Activated CD4-positive, alpha-beta T cell treated with anti-CD3 and anti-CD28 coated beads, Interleukin-2, amount 50 U/mL, for 16 hours (primary cell): ENCODE data around the gene SLC4A3.

Source experiments
- DNase-seq: peaks from one replicate; pipeline ENCODE4 v3.0.0-alpha.2; 2020

SLC4A3 gene, protein sequence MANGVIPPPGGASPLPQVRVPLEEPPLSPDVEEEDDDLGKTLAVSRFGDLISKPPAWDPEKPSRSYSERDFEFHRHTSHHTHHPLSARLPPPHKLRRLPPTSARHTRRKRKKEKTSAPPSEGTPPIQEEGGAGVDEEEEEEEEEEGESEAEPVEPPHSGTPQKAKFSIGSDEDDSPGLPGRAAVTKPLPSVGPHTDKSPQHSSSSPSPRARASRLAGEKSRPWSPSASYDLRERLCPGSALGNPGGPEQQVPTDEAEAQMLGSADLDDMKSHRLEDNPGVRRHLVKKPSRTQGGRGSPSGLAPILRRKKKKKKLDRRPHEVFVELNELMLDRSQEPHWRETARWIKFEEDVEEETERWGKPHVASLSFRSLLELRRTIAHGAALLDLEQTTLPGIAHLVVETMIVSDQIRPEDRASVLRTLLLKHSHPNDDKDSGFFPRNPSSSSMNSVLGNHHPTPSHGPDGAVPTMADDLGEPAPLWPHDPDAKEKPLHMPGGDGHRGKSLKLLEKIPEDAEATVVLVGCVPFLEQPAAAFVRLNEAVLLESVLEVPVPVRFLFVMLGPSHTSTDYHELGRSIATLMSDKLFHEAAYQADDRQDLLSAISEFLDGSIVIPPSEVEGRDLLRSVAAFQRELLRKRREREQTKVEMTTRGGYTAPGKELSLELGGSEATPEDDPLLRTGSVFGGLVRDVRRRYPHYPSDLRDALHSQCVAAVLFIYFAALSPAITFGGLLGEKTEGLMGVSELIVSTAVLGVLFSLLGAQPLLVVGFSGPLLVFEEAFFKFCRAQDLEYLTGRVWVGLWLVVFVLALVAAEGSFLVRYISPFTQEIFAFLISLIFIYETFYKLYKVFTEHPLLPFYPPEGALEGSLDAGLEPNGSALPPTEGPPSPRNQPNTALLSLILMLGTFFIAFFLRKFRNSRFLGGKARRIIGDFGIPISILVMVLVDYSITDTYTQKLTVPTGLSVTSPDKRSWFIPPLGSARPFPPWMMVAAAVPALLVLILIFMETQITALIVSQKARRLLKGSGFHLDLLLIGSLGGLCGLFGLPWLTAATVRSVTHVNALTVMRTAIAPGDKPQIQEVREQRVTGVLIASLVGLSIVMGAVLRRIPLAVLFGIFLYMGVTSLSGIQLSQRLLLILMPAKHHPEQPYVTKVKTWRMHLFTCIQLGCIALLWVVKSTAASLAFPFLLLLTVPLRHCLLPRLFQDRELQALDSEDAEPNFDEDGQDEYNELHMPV

DNA sequence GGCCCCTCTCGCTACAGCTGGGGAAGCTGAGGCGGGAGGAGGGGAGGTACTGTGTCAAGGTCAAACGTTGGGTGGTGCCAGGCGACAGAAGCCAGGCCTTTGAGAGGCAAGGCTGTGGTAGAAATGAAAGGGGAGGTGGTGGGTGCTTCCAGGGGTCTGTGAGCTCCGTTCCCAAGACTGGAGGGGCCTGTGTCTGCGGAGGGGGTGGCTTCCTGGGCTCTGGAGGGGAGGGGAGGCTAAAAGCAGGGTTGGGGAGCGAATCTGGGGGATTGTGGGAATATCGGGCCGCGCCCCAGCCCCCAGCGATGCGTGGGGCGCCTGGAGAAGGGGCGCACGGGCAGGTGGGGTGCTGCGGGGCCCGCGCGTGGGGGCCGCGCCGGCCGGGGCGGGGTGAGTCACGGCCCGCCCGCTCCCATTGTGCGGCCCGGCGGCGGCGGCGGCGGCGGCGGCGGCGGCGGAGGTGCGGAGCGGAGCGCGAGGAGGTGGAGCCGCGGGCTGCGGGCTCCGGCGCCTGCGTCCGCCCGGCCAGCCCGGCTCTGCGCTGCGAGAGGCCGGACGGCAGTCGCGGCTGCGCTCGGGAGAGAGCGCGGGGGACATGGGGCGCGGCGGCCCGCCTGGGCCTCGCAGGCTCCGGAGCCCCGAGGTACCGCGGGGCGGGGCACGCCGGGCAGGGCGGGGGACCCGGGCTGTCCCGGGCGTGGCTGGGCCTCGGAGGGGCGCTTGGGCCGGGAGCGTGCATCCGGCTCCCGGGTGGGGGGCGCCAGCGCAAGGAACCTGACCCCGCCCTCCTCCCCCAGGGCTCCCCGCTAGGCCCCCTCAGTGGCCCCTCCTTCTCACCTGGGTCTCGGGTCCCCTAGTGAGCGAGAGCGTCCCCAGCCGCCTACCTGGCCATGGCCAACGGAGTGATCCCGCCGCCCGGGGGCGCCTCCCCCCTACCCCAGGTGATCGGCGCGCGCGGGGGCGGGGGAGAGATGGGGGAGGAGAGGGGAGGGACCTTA lies at the start of gene SLC4A3:
Gene SLC4A3, plus strand, starts transcription at position 528 of the 998 bp plus-strand sequence. Its CDS starts 363 bp downstream, at position 891.
- no peak for DNase-seq

DNA sequence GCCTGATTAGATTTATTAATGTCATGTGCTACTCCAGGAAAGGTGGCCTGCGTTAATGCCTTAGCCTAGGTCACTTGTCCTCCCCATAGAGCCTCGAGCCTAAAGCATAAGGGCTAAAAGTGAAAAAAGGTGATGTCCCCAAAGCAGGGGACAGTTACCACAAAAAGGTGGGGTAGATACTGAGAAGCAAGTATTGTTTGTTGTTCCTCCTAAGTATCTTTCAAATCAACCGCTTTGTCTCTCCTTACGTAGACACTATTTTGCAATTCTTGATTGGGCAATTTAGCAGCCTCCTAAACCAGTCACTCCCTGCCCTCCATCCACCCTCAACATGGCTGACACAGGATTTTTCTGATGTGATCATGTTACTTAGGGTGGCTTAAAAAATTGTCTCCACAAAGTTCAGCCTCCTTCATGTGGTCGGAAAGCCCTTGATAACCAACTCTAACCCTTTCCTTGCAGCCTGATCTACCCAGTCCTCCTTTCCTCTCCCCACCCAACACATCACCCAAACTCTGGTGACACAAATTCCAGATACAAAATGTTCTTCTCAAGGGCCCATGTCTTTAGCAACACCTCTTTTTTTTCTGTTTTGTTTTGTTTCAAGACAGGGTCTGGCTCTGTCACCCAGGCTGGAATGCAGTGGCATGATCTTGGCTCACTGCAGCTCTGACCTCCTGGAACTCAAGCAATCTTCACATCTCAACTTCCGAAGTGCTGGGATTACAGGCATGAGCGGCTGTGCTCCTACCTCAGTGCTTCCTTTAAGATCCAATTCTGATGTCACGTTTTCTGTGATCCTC lies 48.4 kb upstream of the SLC4A3 start:
- DNase-seq: no peak

DNA sequence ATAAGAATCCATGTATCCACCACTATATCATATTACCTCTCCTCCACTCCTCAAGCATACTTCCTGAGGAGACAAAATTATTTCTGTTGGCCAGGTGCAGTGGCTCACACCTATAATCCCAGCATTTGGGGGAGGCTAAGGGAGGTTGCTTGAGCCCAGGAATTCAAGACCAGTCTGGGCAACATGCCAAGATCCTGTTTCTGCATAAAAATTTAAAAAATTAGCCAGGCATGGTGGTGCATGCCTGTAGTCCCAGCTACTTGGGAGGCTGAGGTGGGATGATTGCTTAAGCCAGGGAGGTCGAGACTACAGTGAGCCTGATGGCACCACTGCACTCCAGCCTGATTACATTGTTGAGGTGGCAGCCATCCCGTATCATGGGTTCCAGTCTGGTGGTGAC lies 46.1 kb upstream of the SLC4A3 start:
- DNase-seq: no peak

DNA sequence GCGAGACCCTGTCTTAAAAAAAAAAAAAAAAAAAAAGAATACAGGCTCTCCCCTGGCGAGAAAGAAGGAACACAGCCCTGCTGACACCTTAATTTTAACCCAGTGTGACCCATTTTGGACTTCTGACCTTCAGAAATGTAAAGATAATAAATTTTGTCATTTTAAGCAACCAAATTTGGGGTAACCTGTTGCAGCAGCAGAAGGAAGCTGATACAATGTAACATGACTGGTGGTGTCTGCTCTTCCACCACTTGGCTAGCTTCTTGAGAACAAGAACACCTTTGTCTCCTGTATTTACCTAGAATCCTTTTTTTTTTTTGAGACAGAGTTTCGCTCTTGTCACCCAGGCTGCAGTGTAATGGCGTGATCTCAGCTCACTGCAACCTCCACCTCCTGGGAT lies 36.3 kb upstream of the SLC4A3 start:
- DNase-seq: no peak

DNA sequence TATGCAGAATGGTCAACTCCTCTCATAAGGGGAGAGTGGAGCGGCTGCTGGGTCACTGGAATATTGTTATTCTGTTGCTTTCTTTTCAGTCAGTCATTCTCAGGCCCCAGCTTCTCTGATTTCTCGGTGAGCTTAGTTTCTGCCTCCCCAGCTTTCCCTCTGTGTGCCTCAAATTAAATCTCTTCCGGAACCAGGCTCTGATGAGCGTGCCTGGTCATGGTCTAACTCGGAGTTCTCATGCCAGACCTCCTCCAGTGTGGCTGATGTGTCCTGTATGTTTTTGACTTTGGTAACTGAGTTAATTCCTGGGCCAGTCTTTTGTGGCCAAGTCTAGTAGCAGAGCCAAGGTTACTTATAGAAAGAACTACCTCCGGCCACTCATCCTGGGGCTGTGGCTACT lies 34.7 kb upstream of the SLC4A3 start:
- DNase-seq: no peak

DNA sequence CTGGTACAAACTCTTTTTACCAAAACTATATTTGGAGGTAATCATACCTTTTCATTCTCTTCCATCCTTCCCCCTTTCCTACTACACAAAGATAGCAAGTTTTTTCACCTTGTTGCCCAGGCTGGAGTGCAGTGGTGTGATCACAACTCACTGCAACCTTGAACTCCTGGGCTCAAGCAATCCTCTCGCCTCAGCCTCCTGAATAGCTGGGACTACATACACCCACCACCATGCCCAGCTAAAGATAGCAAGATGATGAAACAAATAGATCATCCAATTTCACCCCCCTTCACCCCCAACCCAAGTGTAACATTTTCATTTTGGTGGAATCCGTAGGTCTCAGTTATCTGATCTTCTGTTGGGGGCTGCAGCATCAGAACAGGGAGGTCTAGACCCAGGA lies 34.3 kb upstream of the SLC4A3 start:
- DNase-seq: no peak

DNA sequence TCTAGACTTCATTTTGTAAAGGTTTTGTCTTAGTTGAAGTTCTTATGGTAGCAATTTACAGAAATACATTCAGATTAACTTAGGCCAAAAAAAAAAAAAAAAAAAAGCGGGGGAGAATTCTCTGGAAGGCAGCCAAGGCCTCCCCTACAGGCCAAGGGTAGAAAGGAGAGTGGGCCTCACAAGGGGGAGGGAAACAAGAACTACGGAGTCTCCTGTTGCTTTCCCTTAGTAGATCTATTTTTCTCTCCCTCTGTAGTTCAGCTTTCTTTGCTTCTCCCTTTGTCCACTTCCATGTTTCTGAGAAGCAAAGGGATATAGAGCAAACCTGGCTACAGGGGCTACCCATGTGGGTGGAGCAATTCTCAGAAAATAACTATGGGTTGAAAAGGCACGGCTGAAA lies 32.2 kb upstream of the SLC4A3 start:
- DNase-seq: no peak

DNA sequence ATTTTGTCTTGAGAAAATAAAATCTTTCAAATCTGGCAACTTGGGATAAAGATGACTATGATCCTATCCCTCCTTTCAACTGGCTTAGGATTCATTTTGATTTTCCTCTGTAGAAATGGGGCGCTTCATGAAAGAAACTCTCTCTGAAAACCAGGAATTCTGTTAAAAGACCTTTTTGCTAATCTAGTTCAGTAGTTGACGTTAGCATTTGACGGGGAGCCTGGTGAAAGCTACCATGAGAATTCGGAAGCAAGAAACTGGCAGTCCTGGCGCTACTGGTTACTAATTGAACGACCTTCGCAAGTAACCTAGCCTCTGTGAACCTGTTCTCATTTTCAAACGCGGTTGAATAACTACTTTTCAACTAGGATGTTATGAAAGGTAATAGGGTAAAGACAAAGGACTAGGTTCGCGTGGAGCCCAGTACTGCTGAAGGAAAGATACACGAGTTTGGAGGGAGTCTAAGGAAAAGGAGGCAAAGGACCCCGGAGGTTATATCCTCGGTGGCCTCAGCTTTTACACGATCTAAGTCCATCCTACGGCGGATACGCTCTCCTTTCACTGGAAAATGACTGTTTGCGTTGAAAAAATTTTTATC lies 30.4 kb upstream of the SLC4A3 start:
- DNase-seq: no peak

DNA sequence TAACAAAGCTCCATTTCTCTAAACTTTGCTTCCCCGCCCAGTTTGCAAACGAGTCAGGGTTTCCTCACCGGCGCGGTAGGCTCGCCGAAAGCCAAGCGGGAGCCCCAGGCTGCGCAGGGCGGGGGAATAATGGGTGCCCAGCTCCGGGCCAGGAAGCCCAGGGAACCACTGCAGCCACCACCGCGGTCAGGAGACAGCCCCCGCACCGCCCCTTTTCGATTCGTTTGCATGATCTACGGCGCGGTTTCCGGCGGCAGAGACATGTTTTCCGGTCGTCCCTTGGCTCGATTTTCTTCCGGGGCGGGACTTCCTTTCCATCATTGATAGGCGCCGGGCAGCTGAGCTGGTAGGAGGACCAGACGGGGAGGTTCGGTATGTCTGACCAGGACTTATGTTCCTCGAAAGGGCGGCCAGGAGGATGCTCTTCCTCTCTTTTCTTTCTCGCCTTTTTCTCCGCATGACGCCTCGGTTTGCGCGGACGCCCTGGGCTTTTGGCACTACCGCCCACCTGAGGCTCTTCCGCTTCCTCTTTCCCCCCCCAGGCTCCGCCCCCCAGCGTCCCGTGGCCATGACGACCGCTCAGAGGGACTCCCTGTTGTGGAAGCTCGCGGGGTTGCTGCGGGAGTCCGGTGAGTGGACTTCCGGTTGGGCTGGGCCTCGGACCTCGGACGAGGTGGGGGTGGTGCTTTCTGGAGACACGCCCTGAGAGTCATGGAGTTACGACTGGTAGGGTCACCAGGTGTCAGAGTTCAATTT lies 29.7 kb upstream of the SLC4A3 start, which contains the start of gene STK11IP:
Gene STK11IP, plus strand, starts transcription at position 306 of the 756 bp plus-strand sequence. Its CDS starts 263 bp downstream, at position 569.
- peak; percentile 93 for DNase-seq

DNA sequence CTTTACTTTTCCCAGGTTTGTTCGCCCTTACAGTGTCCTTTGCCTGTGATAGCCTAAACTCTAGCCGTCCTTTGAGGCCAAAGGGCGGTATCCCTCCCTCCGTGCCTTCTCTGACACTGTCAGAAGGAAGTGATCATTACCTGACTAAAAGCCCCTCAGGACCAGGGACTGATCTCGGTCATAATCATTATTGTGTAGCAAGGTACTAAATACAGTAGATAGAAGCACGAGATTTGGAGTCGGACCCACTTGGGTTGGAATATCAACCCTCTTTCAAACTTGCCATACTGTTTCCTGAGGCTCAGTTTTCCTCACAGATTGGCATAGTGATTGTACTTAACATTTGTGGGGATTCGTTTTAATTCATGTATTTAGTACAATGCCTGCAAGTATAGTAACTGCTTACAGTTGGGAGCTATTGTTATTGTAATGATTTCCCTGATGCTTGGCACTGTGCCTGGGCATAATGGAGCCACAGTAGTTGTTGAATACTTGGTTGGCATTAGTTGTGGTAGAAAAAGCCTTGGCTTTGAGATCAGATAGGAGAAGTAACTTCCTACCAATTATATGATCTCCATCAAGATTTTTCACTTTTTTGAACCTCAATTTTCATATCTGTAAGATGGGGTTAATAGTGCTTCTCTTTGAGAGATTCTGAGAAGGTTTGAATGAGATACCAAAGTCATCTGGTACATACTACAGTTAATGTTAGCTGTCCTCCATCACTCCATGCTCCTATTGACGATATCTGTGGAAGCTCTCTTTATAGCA lies 28.9 kb upstream of the SLC4A3 start:
- no peak for DNase-seq

DNA sequence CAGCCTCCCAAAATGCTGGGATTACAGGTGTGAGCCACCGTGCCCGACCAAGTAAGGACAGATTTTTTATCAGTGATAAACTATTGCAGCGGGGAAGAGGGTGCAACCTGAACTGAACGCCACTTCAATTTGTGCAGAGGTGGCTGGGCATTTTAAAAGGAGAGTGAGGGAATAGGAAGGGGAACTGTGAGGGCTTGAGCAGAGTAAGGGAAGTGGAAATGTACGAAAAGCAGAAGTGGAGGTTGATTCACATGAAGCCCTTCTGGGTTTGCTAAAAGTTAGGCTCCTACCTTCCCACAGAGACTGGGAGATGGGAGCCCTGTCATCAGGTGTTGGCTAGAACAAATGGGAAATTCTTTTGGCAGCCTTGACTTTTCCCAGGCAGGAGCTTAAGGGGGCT lies 23.7 kb upstream of the SLC4A3 start:
- DNase-seq: no peak

DNA sequence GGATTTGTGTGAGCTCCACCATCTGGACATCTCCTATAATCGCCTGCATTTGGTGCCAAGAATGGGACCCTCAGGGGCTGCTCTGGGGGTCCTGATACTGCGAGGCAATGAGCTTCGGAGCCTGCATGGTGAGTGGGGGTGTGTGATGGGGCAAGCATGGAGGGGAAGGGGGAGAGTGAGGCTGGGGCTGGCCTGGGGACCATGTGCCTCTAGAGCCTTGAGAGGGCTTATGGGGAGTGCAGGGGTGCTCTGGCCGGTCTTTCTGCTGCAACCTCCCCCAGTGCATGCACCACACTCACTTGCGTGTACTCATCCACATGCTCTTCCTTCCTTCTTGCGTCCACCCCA lies 21.8 kb upstream of the SLC4A3 start:
- DNase-seq: no peak

DNA sequence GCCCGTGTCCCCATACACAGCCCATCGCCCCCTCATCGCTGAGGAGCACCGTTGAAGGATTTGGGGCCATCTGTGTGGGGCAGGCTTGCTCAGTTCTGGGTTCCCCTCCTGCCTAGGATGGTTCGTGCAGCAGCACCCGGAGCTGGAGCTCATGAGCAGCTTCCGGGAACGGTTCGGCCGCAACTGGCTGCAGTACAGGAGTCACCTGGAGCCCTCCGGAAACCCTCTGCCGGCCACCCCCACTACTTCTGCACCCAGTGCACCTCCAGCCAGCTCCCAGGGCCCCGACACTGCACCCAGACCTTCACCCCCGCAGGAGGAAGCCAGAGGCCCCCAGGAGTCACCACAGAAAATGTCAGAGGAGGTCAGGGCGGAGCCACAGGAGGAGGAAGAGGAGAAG lies 19.5 kb upstream of the SLC4A3 start:
- DNase-seq: no peak

DNA sequence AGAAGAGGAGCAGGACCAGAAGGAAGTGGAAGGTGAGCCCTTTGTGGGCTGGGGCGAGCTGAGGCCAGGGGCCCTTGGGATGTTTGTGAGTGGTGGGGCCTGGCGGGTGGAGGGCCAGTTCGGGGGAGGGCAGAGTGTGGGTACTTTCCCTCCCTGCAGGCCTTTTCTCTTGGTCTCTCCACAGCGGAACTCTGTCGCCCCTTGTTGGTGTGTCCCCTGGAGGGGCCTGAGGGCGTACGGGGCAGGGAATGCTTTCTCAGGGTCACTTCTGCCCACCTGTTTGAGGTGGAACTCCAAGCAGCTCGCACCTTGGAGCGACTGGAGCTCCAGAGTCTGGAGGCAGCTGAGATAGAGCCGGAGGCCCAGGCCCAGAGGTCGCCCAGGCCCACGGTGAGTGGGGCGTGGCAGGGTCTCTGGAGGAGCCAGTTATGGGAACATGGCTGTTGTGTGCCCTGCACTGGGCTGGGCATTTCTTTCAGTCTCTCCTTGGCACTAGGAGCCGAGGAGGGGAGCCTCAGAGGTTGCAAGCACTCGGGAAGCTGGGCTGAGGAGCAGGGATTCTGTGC lies 18.9 kb upstream of the SLC4A3 start:
- no peak for DNase-seq

DNA sequence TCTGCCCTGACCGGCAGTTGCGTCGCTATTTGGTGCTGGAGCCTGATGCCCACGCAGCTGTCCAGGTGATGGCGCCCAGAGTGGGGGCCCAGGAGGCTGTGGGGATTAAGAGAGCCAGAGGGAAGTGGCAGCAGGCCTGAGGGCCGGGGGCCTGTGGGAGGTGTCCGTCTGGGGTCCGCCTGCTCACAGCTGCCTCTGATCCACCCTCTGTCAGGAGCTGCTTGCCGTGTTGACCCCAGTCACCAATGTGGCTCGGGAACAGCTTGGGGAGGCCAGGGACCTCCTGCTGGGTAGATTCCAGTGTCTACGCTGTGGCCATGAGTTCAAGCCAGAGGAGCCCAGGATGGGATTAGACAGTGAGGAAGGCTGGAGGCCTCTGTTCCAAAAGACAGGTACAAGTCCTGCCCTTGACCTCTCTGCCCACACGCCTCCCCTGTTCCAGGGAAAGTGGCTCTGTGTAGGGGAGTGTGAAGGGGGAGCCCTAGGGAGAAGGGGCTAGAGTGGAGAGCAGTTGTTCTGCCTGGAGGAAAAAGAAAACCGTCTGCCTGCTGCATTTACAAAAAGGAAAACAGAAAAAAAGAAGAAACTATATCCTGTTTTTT lies 18.2 kb upstream of the SLC4A3 start:
- no peak for DNase-seq

DNA sequence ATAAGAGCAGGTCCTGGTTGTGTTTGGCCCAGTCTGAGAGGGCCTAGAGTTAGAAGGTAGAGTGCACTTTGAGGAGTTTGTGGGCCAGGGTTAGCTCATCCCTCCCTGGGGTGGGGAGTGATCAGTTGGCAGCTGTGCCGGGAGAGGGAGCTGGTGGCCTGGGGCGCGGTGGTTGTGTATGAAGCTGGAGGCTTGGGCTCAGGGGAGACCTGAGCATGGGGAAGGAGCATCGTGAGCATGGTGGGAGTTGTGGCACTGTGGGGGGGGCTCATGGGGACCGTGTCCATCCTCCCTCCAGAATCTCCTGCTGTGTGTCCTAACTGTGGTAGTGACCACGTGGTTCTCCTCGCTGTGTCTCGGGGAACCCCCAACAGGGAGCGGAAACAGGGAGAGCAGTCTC lies 16.1 kb upstream of the SLC4A3 start:
- no peak for DNase-seq

DNA sequence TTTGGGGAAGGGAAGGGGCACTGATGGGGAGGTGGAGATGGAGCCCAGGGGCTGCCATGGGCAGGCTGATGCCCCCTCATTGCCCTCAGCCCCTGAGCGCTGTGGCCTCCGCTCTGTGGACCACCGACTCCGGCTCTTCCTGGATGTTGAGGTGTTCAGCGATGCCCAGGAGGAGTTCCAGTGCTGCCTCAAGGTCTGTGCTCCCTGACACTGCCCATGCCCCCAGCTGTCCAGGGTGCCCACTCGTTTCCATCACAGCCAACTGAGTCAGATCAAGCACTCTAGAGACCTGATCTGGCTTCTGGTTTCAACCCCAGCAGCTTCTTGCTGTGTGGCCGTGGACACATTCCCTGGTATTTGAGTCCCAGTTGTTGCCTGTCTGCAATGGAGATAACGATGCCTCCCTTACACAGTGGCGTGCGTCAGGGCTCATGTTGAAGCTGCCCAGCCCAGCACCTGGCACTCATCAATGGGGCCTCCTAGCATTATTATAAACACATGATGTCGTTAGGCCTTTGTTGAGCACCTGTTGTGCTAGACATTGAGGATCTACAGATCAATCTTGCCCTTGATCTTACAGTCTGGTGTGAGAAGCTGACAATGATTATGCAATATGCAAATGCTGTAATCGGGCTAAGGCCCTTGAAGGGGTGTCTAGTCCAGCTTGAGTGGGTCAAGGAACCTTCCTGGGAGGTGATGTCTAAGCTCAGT lies 15.4 kb upstream of the SLC4A3 start:
- DNase-seq: no peak
